GM23248 (cell line): ENCODE measurements around the gene SMARCA4. TPM values are rescaled to one million over a fixed set of nuclear protein-coding genes. Genes with fewer than 3 reads are reported as not detected.
"Not testable (repeated sequence)": the region's sequence is repeated elsewhere in the genome, so short reads cannot be mapped to it uniquely, and the experiment has no call there.

Source experiments
- DNase-seq: peaks from one replicate; pipeline ENCODE4 v3.0.0-alpha.2; 2015
- H2AFZ ChIP-seq: fragments of 200-600 bp; sonication (generic); 2 replicates; pipeline ENCODE4 v1.6.1; 2016; ENCODE audit warnings: antibody characterized with exemption
- H3F3A ChIP-seq: fragments of 200-600 bp; sonication (generic); 2 replicates; pipeline ENCODE4 v1.6.1; 2016; ENCODE audit warnings: mild to moderate bottlenecking, antibody characterized with exemption, mixed run types; ENCODE audit not compliant: insufficient read depth
- H3K27ac ChIP-seq: fragments of 200-600 bp; sonication (generic); 2 replicates; pipeline ENCODE4 v1.5.1; 2016; ENCODE audit warnings: mild to moderate bottlenecking
- H3K27me3 ChIP-seq: fragments of 200-600 bp; sonication (generic); replicated peaks from 2 replicates; pipeline ENCODE4 v1.6.1; 2016; ENCODE audit warnings: mild to moderate bottlenecking; ENCODE audit not compliant: insufficient read depth
- H3K36me3 ChIP-seq: fragments of 200-600 bp; sonication (generic); 2 replicates; pipeline ENCODE4 v1.6.1; 2016; ENCODE audit warnings: low read depth, mild to moderate bottlenecking
- H3K4me1 ChIP-seq: fragments of 200-600 bp; sonication (generic); 2 replicates; pipeline ENCODE4 v1.6.1; 2016; ENCODE audit warnings: mild to moderate bottlenecking; ENCODE audit not compliant: insufficient read depth
- H3K4me2 ChIP-seq: fragments of 200-600 bp; sonication (generic); one replicate; pipeline ENCODE4 v1.6.1; 2016; ENCODE audit warnings: mild to moderate bottlenecking; ENCODE audit not compliant: unreplicated experiment
- H3K4me3 ChIP-seq: fragments of 200-600 bp; sonication (generic); 2 replicates; pipeline ENCODE4 v1.5.1; 2016; ENCODE audit warnings: mild to moderate bottlenecking
- H3K79me2 ChIP-seq: fragments of 200-600 bp; sonication (generic); 2 replicates; pipeline ENCODE4 v1.6.1; 2016; ENCODE audit warnings: mild to moderate bottlenecking; ENCODE audit not compliant: insufficient read depth
- H3K9ac ChIP-seq: fragments of 200-600 bp; sonication (generic); 2 replicates; pipeline ENCODE4 v1.6.1; 2016; ENCODE audit warnings: mild to moderate bottlenecking
- H3K9me2 ChIP-seq: fragments of 200-600 bp; sonication (generic); 2 replicates; pipeline ENCODE4 v1.6.1; 2016; ENCODE audit warnings: mixed run types, mild to moderate bottlenecking, moderate library complexity; ENCODE audit not compliant: insufficient read depth
- H3K9me3 ChIP-seq: fragments of 200-600 bp; sonication (generic); one replicate; pipeline ENCODE4 v1.6.1; 2017; ENCODE audit warnings: low read depth
- H4K20me1 ChIP-seq: fragments of 200-600 bp; sonication (generic); 2 replicates; pipeline ENCODE4 v1.6.0; 2016; ENCODE audit not compliant: insufficient read depth
- EZH2 ChIP-seq: fragments of 200-600 bp; sonication (generic); IDR thresholded peaks from 2 replicates; pipeline ENCODE4 v1.6.1; 2018; ENCODE audit warnings: antibody characterized with exemption, mild to moderate bottlenecking; ENCODE audit not compliant: insufficient read depth, poor library complexity, severe bottlenecking
- EZH2phosphoT487 ChIP-seq: fragments of 200-600 bp; sonication (generic); IDR thresholded peaks from 2 replicates; pipeline ENCODE4 v1.6.1; 2018; ENCODE audit warnings: antibody characterized with exemption, moderate library complexity, mild to moderate bottlenecking, low read depth; ENCODE audit not compliant: insufficient read depth
- WGBS, 2 experiments: methylation state at CpG; one replicate each; pipeline ENCODE4 v1.1.6; 2015 to 2017; ENCODE audit warnings: low lambda C conversion rate in 2 of 2, low coverage in 1 of 2; ENCODE audit errors: missing lambda C conversion rate in 2 of 2; 5-methylcytosine and 5-hydroxymethylcytosine counted together
- in situ Hi-C: fragments of 300-500 bp; cut with MboI; formaldehyde crosslinking; loops from 2 replicates; pipeline ENCODE4 v1.15.0; 2020
- polyA plus RNA-seq: library from polyadenylated mRNA; unstranded; fragments of >200 nt; fragmentation: Nextera tagmentation; extraction: Ambion mirVana; gene quantifications from 2 replicates; pipeline ENCODE4 v1.2.1, GENCODE V29; 2016
- total RNA-seq: library from RNA; depleted of rRNA; stranded (reverse); fragments of >200 nt; shearing (Covaris generic); gene quantifications from 2 replicates; pipeline ENCODE4 v1.2.3, GENCODE V29; 2014

SMARCA4 gene
- total and polyA plus RNA-seq, 2 experiments from 2014 or later, result 37.1 to 44.0 TPM

DNA sequence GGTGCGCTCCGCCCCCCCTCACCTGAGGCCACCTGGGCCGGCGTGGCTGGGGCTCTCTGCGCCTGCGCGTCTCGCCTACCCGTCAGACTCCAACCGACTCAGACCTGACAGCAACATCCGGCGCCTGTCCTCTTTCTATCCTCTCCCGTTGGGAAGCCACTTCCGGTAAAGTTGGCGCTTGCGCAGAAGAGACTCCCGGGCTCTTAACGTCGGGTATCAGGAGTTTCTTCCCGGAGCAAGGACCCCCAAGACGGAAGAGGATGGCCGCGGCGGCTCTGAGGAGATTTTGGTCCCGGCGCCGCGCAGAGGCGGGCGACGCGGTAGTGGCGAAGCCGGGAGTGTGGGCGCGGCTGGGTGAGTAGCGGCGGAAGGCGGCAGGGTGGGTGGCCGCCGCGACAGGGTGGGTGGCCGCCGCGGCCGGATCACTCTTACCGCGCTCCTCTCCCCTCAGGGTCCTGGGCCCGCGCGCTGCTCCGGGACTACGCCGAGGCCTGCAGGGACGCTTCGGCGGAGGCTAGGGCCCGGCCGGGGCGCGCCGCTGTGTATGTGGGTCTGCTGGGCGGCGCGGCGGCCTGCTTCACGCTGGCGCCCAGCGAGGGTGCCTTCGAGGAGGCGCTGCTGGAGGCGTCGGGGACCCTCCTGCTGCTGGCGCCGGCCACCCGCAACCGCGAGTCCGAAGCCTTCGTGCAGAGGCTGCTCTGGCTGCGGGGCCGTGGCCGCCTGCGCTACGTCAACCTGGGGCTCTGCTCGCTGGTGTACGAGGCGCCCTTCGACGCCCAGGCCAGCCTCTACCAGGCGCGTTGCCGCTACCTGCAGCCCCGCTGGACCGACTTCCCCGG, 32.0 kb upstream of the SMARCA4 start, which contains the start of the genes TIMM29 and YIPF2:
Gene TIMM29 (plus strand): TSS at position 249 of the 839 bp plus-strand sequence. CDS start 12 bp downstream, at position 261.
Gene YIPF2 (minus strand): TSS at position 77 of the 839 bp plus-strand sequence. CDS start 229 bp downstream, outside the sequence.
- TF ChIP-seq EZH2, result no peak
- no peak for TF ChIP-seq EZH2phosphoT487
- no peaks in the 10 kb centered on the region for H3K9me2 ChIP-seq
- peak within 1 kb of the TSS; percentile 85 for H2AFZ ChIP-seq
- peak within 1 kb of the TSS; percentile 50 for H3K27ac ChIP-seq
- no peaks in the 10 kb centered on the region for H3K9me3 ChIP-seq
- no peaks in the 10 kb centered on the region for H3K27me3 ChIP-seq
- peaks cover 5% of the 10 kb centered on the region; the same call in 1 of the 2 replicates for H3K4me1 ChIP-seq
- peak; percentile 99 for DNase-seq
- no peaks in the 10 kb centered on the region for H3F3A ChIP-seq
- peak within 1 kb of the TSS; percentile 93 for H3K9ac ChIP-seq
- 1 to 2% methylated on average over 57 to 64 of the region's 96 CpGs for WGBS, 2 experiments
- H4K20me1 ChIP-seq, result no peaks in the 10 kb centered on the region
- in situ Hi-C loops, result no loop called here
- peak within 1 kb of the TSS; percentile 89 for H3K4me2 ChIP-seq
- peaks cover 75% of the 10 kb centered on the region for H3K79me2 ChIP-seq
- H3K36me3 ChIP-seq, result peaks cover 7% of the 10 kb centered on the region; the same call in 1 of the 2 replicates
- H3K4me3 ChIP-seq, result peak within 1 kb of the TSS; percentile 88

DNA sequence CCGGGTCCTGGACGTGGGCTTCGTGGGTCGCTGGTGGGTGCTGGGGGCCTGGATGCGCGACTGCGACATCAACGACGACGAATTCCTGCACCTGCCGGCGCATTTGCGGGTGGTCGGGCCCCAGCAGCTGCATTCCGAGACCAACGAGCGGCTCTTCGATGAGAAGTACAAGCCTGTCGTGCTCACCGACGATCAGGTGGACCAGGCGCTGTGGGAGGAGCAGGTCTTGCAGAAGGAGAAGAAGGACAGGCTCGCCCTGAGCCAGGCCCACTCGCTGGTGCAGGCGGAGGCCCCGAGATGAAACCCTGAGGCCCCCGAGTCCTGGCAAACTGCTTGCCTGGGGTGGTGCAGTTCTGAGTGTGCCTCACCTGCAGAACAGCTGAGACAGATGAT, 31.4 kb upstream of the SMARCA4 start:
- WGBS, 2 experiments, result 5 to 6% methylated on average over 27 of the region's 27 CpGs
- H3K36me3 ChIP-seq, result peaks cover 7% of the 10 kb centered on the region; the same call in 1 of the 2 replicates
- TF ChIP-seq EZH2 (no peak), EZH2phosphoT487 (no peak)
- H3K4me1 ChIP-seq, result peaks cover 5% of the 10 kb centered on the region; the same call in 1 of the 2 replicates
- in situ Hi-C loops, result no loop called here
- no peaks in the 10 kb centered on the region for H4K20me1 ChIP-seq
- H3K9me2 ChIP-seq, result no peaks in the 10 kb centered on the region
- peak overlapping the region; percentile 85; the same call in 1 of the 2 replicates for H2AFZ ChIP-seq
- DNase-seq, result peak; percentile 25
- H3K9ac ChIP-seq, result peak overlapping the region; percentile 93
- H3K27ac ChIP-seq, result peak overlapping the region; percentile 50
- H3K4me3 ChIP-seq, result peak overlapping the region; percentile 88
- no peaks in the 10 kb centered on the region for H3F3A ChIP-seq
- no peaks in the 10 kb centered on the region for H3K9me3 ChIP-seq
- H3K4me2 ChIP-seq, result peak overlapping the region; percentile 82
- no peaks in the 10 kb centered on the region for H3K27me3 ChIP-seq
- H3K79me2 ChIP-seq, result peaks cover 71% of the 10 kb centered on the region

DNA sequence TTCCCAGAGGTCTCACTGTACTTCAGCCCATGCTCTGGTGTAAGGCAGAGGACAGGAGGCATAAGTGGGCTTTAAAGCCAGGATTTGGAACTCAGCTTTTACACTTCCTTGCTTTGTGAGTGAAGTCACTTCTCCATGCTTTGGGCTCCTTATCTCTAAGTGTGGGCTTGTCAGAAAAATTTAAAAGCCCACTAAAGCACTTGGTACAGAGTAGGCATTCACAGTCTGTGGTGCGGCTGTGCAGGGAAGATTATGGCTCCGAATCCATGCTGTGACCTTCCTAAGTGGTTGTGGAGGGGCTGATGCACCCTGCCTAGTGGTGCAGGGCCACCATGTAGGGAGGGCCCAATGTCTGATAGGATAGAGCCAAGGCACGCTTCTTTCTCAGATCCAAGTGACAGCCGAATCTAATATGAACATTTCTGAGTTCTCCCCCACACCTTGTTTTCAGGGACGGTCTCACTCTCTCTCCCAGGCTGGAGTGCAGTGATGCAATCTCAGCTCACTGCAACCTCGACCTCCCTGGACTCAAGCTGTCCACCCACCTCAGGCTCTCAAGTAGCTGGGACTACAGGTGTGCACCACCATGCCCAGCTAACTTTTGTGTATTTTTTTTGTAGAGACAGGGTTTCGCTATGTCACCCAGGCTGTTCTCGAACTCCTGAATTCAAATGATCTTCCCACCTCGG, 25.3 kb upstream of the SMARCA4 start:
- in situ Hi-C loops, result no loop called here
- 82 to 88% methylated on average over 9 of the region's 9 CpGs for WGBS, 2 experiments
- Histone ChIP-seq H3K4me1 (no peaks in the 10 kb centered on the region), H3K27ac (no peak overlapping the region), H3K79me2 (peaks cover 34% of the 10 kb centered on the region), H2AFZ (no peak overlapping the region), H3K4me2 (no peak overlapping the region), H3K4me3 (no peak overlapping the region), H3K9ac (no peak overlapping the region), H3F3A (no peaks in the 10 kb centered on the region), H3K27me3 (no peaks in the 10 kb centered on the region), H4K20me1 (no peaks in the 10 kb centered on the region), H3K9me2 (no peaks in the 10 kb centered on the region), H3K36me3 (peaks cover 7% of the 10 kb centered on the region; the same call in 1 of the 2 replicates), H3K9me3 (no peaks in the 10 kb centered on the region)
- DNase-seq, result no peak
- TF ChIP-seq EZH2 (no peak), EZH2phosphoT487 (no peak)

DNA sequence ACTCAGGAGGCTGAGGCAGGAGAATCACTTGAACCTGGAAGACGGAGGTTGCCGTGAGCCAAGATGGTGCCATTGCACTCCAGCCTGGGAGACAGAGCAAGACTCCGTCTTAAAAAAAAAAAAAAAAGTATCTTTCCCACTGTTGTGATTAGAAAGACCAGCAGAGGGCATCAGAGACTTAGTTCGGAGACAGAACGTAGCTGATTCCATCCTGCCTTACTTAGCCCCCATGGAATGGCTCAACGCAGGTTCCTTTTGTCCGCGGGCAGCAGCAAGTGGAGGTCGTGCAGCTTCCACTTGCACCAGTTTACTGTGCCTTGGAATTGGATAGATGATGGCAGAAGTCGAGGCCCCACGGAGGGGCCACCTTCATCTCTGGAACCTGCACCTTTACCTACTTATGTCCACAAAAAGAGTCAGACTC, 24.2 kb upstream of the SMARCA4 start:
- Histone ChIP-seq H3K79me2 (peaks cover 23% of the 10 kb centered on the region), H2AFZ (peak overlapping the region; percentile 75), H3F3A (no peaks in the 10 kb centered on the region), H3K36me3 (0 out of 2 replicates have a peak, but pooled peaks cover under 1% of the 10 kb centered on the region), H3K27me3 (no peaks in the 10 kb centered on the region), H3K4me2 (peak overlapping the region; percentile 68), H3K9me2 (no peaks in the 10 kb centered on the region), H3K4me1 (no peaks in the 10 kb centered on the region), H3K9me3 (no peaks in the 10 kb centered on the region), H4K20me1 (no peaks in the 10 kb centered on the region), H3K9ac (peak overlapping the region; percentile 25; the same call in 1 of the 2 replicates), H3K4me3 (peak overlapping the region; percentile 45; the same call in 1 of the 2 replicates), H3K27ac (no peak overlapping the region)
- peak; percentile 90 for DNase-seq
- in situ Hi-C loops, result no loop called here
- 2 to 5% methylated on average over 11 of the region's 11 CpGs for WGBS, 2 experiments
- TF ChIP-seq EZH2, result no peak
- TF ChIP-seq EZH2phosphoT487, result no peak

DNA sequence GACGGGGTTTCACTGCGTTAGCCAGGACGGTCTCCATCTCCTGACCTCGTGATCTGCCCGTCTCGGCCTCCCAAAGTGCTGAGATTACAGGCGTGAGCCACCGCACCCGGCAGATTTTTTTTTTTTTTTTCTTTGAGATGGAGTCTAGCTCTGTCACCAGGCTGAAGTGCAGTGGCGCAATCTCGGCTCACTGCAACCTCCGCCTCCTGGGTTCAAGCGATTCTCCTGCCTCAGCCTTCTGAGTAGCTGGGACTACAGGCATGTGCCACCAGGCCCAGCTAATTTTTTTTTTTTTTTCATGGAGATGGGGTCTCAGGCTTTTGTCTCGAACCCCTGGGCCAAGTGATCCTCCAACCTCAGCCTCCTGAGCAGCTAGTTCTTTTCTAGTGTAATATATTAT, 19.2 kb upstream of the SMARCA4 start:
- H3K4me2 ChIP-seq, H3K4me1 ChIP-seq, H3K9ac ChIP-seq, H3K9me2 ChIP-seq, H3K36me3 ChIP-seq, H3K27me3 ChIP-seq, H3K4me3 ChIP-seq, in situ Hi-C loops, H3K79me2 ChIP-seq, H3F3A ChIP-seq, H2AFZ ChIP-seq, DNase-seq, H3K27ac ChIP-seq, H4K20me1 ChIP-seq, H3K9me3 ChIP-seq: not testable (repeated sequence)
- WGBS, 2 experiments, result 73 to 81% methylated on average over 14 of the region's 14 CpGs

- H3K4me3 ChIP-seq, H4K20me1 ChIP-seq, H3K9ac ChIP-seq, H2AFZ ChIP-seq, DNase-seq, H3K9me3 ChIP-seq, H3K79me2 ChIP-seq, H3F3A ChIP-seq, H3K27ac ChIP-seq, H3K4me2 ChIP-seq, H3K4me1 ChIP-seq, in situ Hi-C loops, H3K36me3 ChIP-seq, H3K27me3 ChIP-seq, H3K9me2 ChIP-seq: not testable (repeated sequence)
- WGBS, 2 experiments, result 81 to 89% methylated on average over 4 of the region's 4 CpGs
These were observed 17.4 kb upstream of the SMARCA4 start for GRCh38 chr19:10943412-10943811.
